22Rv1 (cell line): Measurements from ENCODE around the gene RXFP4.
"Not testable (repeated sequence)": the region's sequence is repeated elsewhere in the genome, so short reads cannot be mapped to it uniquely, and the experiment has no call there.

Experiments used
- ZFX ChIP-seq: fragments of 450-650 bp; IDR thresholded peaks from 2 replicates; pipeline ENCODE4 v1.6.1; 2017; ENCODE audit warnings: antibody characterized with exemption, borderline replicate concordance
- TF ChIP-seq, protein P1 (sequence below): fragments of 450-650 bp; IDR thresholded peaks from 2 replicates; pipeline ENCODE4 v1.5.1; 2017; ENCODE audit warnings: mild to moderate bottlenecking

GRCh38 chr1:155896476-155896875, 45.0 kb upstream of the RXFP4 start:
- TF ChIP-seq, protein P1, sequence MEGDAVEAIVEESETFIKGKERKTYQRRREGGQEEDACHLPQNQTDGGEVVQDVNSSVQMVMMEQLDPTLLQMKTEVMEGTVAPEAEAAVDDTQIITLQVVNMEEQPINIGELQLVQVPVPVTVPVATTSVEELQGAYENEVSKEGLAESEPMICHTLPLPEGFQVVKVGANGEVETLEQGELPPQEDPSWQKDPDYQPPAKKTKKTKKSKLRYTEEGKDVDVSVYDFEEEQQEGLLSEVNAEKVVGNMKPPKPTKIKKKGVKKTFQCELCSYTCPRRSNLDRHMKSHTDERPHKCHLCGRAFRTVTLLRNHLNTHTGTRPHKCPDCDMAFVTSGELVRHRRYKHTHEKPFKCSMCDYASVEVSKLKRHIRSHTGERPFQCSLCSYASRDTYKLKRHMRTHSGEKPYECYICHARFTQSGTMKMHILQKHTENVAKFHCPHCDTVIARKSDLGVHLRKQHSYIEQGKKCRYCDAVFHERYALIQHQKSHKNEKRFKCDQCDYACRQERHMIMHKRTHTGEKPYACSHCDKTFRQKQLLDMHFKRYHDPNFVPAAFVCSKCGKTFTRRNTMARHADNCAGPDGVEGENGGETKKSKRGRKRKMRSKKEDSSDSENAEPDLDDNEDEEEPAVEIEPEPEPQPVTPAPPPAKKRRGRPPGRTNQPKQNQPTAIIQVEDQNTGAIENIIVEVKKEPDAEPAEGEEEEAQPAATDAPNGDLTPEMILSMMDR: not testable (repeated sequence)
- not testable (repeated sequence) for TF ChIP-seq ZFX
